Liver (tissue), 9 donors: ENCODE measurements around the gene MIPEP. TPM values are rescaled to one million over a fixed set of nuclear protein-coding genes. Genes with fewer than 3 reads are reported as not detected.

ENCODE experiments used
- DNase-seq: peaks from one replicate; pipeline ENCODE4 v3.0.0-alpha.2; 2017; ENCODE audit warnings: low spot score
- H3K27ac ChIP-seq, 2 donors: one replicate each; pipeline ENCODE4 v1.7.0; 2013; ENCODE audit warnings: inconsistent platforms in 2 of 2, low read length in 2 of 2, control low read depth in 1 of 2, low read depth in 1 of 2, mild to moderate bottlenecking in 1 of 2
- H3K27me3 ChIP-seq, 4 donors: one replicate each; pipeline versions ENCODE4 v1.6.1 to v1.7.0; 2013; ENCODE audit warnings: low read length in 3 of 4, inconsistent platforms in 1 of 4, mild to moderate bottlenecking in 1 of 4, moderate library complexity in 1 of 4; ENCODE audit not compliant: control insufficient read depth in 4 of 4, insufficient read depth in 4 of 4
- H3K36me3 ChIP-seq, 4 donors: one replicate each; pipeline versions ENCODE4 v1.6.1 to v1.7.0; 2013; ENCODE audit warnings: low read length in 3 of 4, mild to moderate bottlenecking in 3 of 4, low read depth in 1 of 4, moderate library complexity in 1 of 4; ENCODE audit not compliant: control insufficient read depth in 4 of 4, insufficient read depth in 3 of 4
- H3K4me1 ChIP-seq, 4 donors: one replicate each; pipeline versions ENCODE4 v1.6.1 to v1.7.0; 2013; ENCODE audit warnings: low read length in 3 of 4, mild to moderate bottlenecking in 3 of 4, moderate library complexity in 1 of 4; ENCODE audit not compliant: control insufficient read depth in 4 of 4, insufficient read depth in 4 of 4
- H3K4me3 ChIP-seq, 3 donors: one replicate each; pipeline versions ENCODE4 v1.6.1 to v1.7.0; 2013; ENCODE audit warnings: low read length in 3 of 3, control low read depth in 1 of 3, low read depth in 1 of 3, mild to moderate bottlenecking in 1 of 3
- H3K9ac ChIP-seq, 2 donors: one replicate each; pipeline ENCODE4 v1.7.0; 2013; ENCODE audit warnings: low read length in 2 of 2, mild to moderate bottlenecking in 2 of 2, moderate library complexity in 2 of 2, control low read depth in 1 of 2, low read depth in 1 of 2
- H3K9me3 ChIP-seq, 4 donors: one replicate each; pipeline versions ENCODE4 v1.6.1 to v1.7.0; 2013; ENCODE audit warnings: low read length in 3 of 4; ENCODE audit not compliant: control insufficient read depth in 4 of 4
- CTCF ChIP-seq: fragments of 150-350 bp; IDR thresholded peaks from 2 replicates; pipeline ENCODE4 v1.5.1; 2017; ENCODE audit warnings: improper control_type of control experiment, low read depth, low read length; ENCODE audit not compliant: missing input control
- EGR1 ChIP-seq, 2 donors: IDR thresholded peaks; 2 replicates each; pipeline ENCODE4 v1.6.1; 2016 to 2018; ENCODE audit warnings: antibody characterized with exemption in 2 of 2, low read depth in 2 of 2
- GABPA ChIP-seq, 2 donors: IDR thresholded peaks in 1 of 2; conservative IDR thresholded peaks in 1 of 2; 2 replicates each; pipeline ENCODE4 v1.6.1; 2016; ENCODE audit warnings: antibody characterized with exemption in 2 of 2, mild to moderate bottlenecking in 1 of 2, moderate library complexity in 1 of 2
- HNF4A ChIP-seq, 2 donors: conservative IDR thresholded peaks; 2 replicates each; pipeline ENCODE4 v1.6.1; 2016; ENCODE audit warnings: antibody characterized with exemption in 2 of 2, mild to moderate bottlenecking in 2 of 2
- HNF4G ChIP-seq: IDR thresholded peaks from 2 replicates; pipeline ENCODE4 v1.6.1; 2016; ENCODE audit warnings: antibody characterized with exemption
- JUND ChIP-seq, 2 donors: IDR thresholded peaks; 2 replicates each; pipeline ENCODE4 v1.6.1; 2016; ENCODE audit warnings: antibody characterized with exemption in 2 of 2
- MAX ChIP-seq: IDR thresholded peaks from 2 replicates; pipeline ENCODE4 v1.6.1; 2016; ENCODE audit warnings: antibody characterized with exemption
- REST ChIP-seq: IDR thresholded peaks from 2 replicates; pipeline ENCODE4 v1.6.1; 2016; ENCODE audit warnings: antibody characterized with exemption, mild to moderate bottlenecking
- RXRA ChIP-seq, 2 donors: IDR thresholded peaks; 2 replicates each; pipeline ENCODE4 v1.6.1; 2017 to 2018; ENCODE audit warnings: antibody characterized with exemption in 2 of 2, mild to moderate bottlenecking in 1 of 2
- SP1 ChIP-seq: IDR thresholded peaks from 2 replicates; pipeline ENCODE4 v1.6.1; 2018; ENCODE audit warnings: antibody characterized with exemption, mild to moderate bottlenecking
- WGBS: extraction: QIAGEN DNeasy Blood & Tissue Kit; methylation state at CpG from one replicate; pipeline ENCODE4 v1.1.7; 2013; 5-methylcytosine and 5-hydroxymethylcytosine counted together
- polyA plus RNA-seq, 2 donors: library from polyadenylated mRNA; stranded (reverse) in 1 of 2; unstranded in 1 of 2; fragments of 200-250 nt in 1 of 2; fragments of >200 nt in 1 of 2; fragmentation: Nextera tagmentation in 1 of 2; extraction: Ambion mirVana in 1 of 2; gene quantifications; one replicate each; pipeline versions ENCODE4 v1.2.1 to v1.2.3, GENCODE V29; 2013 to 2015
- total RNA-seq, 2 donors: library from RNA; depleted of rRNA; stranded (reverse); fragments of >200 nt; gene quantifications; one replicate each; pipeline ENCODE4 v1.2.3, GENCODE V29; 2014
- donor health status: healthy.
- donor health status: healthy.
- donor health status: healthy.
- donor health status: healthy.
- donor health status: healthy.

The MIPEP gene
- total and polyA plus RNA-seq, 4 donors = 7.4 to 11.7 (median 10.2) TPM

- Histone ChIP-seq H3K36me3 (no peaks in the 10 kb centered on the region), H3K27ac (no peak overlapping the region), H3K27me3 (no peaks in the 10 kb centered on the region), H3K9ac (no peak overlapping the region), H3K4me3 (no peak overlapping the region), H3K9me3 (no peaks in the 10 kb centered on the region), H3K4me1 (no peaks in the 10 kb centered on the region)
- TF ChIP-seq SP1 = no peak
- TF ChIP-seq EGR1 (IDR thresholded peaks at IDR 0.05; ENCODE audit: low read depth in 2 of 2) = no peak
- TF ChIP-seq CTCF = no peak
- no peak for TF ChIP-seq MAX
- DNase-seq = no peak
- WGBS = 95% methylated on average over 2 of the region's 2 CpGs
Measured at GRCh38 chr13:23788459-23788858, 100.7 kb downstream of the MIPEP start.

GRCh38 chr13:23787464-23787863 is 101.7 kb downstream of the MIPEP start:
- no peak overlapping the region for H3K4me3 ChIP-seq
- H3K36me3 ChIP-seq = no peaks in the 10 kb centered on the region
- no peaks in the 10 kb centered on the region for H3K4me1 ChIP-seq
- DNase-seq = no peak
- no peaks in the 10 kb centered on the region for H3K9me3 ChIP-seq
- no peak overlapping the region for H3K9ac ChIP-seq
- H3K27ac ChIP-seq = no peak overlapping the region
- 71% methylated on average over 4 of the region's 4 CpGs for WGBS
- TF ChIP-seq GABPA (IDR thresholded peaks at IDR 0.05 in 1 of 2, conservative IDR thresholded peaks at IDR 0.05 in 1 of 2) (no peak), HNF4G (no peak), RXRA (IDR thresholded peaks at IDR 0.05) (no peak), CTCF (no peak), JUND (IDR thresholded peaks at IDR 0.05) (no peak), HNF4A (conservative IDR thresholded peaks at IDR 0.05) (no peak)
- H3K27me3 ChIP-seq = no peaks in the 10 kb centered on the region

- H3K36me3 ChIP-seq = no peaks in the 10 kb centered on the region
- H3K4me3 ChIP-seq = no peak overlapping the region
- H3K9me3 ChIP-seq = no peaks in the 10 kb centered on the region
- 61% methylated on average over 3 of the region's 3 CpGs for WGBS
- no peak overlapping the region for H3K27ac ChIP-seq
- no peaks in the 10 kb centered on the region for H3K4me1 ChIP-seq
- H3K27me3 ChIP-seq = no peaks in the 10 kb centered on the region
- TF ChIP-seq HNF4A (conservative IDR thresholded peaks at IDR 0.05) = peak in 1 of 2 donors; percentile 7
- TF ChIP-seq RXRA (IDR thresholded peaks at IDR 0.05) = peak in 1 of 2 donors; percentile 18
- TF ChIP-seq REST = no peak
- DNase-seq = no peak
- no peak overlapping the region for H3K9ac ChIP-seq
Measured at GRCh38 chr13:23786607-23787006, 102.6 kb downstream of the MIPEP start.
